HEK293 (cell line): ENCODE data around the gene AFF3.

Experiments
- CTCF ChIA-PET: fragments of 350-600 bp; formaldehyde crosslinking; extraction: SDS; loops from one replicate; lab custom pipeline; 2021; ENCODE audit warnings: antibody characterized with exemption; lab: Yijun Ruan, JAX
- POLR2A ChIA-PET: fragments of 300-600 bp; formaldehyde crosslinking; extraction: SDS; loops from one replicate; lab custom pipeline; 2020; ENCODE audit warnings: antibody characterized with exemption, inconsistent platforms; lab: Yijun Ruan, JAX
- H3K27ac ChIP-seq: fragments of 200-500 bp; sonication (Bioruptor generic); 2 replicates; pipeline ENCODE4 v1.5.1; 2014; ENCODE audit warnings: low read depth, low read length, control low read depth, inconsistent platforms; ENCODE audit errors: extremely low read depth
- H3K36me3 ChIP-seq, 2 experiments: fragments of 200-500 bp in 1 of 2; sonication (Bioruptor generic) in 1 of 2; 1 replicate in 1 of 2; 2 replicates in 1 of 2; pipeline ENCODE4 v1.5.1; 2014 to 2017; ENCODE audit warnings: inconsistent platforms in 2 of 2, low read length in 2 of 2; ENCODE audit not compliant: control insufficient read depth in 2 of 2, insufficient read depth in 1 of 2
- H3K4me1 ChIP-seq: fragments of 200-500 bp; sonication (Bioruptor generic); 2 replicates; pipeline ENCODE4 v1.5.1; 2014; ENCODE audit warnings: mild to moderate bottlenecking, low read length, inconsistent platforms; ENCODE audit not compliant: control insufficient read depth, insufficient read depth
- H3K4me3 ChIP-seq: 2 replicates; pipeline ENCODE4 v1.5.1; 2011; ENCODE audit warnings: low read depth, mild to moderate bottlenecking, control low read depth, low read length, moderate library complexity
- H3K9me3 ChIP-seq: fragments of 200-500 bp; sonication (Bioruptor generic); 2 replicates; pipeline ENCODE4 v1.5.1; 2014; ENCODE audit warnings: low read depth, low read length, inconsistent platforms; ENCODE audit not compliant: control insufficient read depth, insufficient read depth
- EGR2 ChIP-seq: fragments of 450-650 bp; formaldehyde crosslinking; IDR thresholded peaks from 2 replicates; pipeline ENCODE4 v1.5.1; 2016; ENCODE audit warnings: low read depth, missing biosample characterization, missing genetic modification characterization
- HOXA7 ChIP-seq: sonication (generic); formaldehyde crosslinking; IDR thresholded peaks from 2 replicates; pipeline ENCODE4 v1.8.1; 2022; ENCODE audit warnings: missing genetic modification reagents, borderline replicate concordance
- KLF1 ChIP-seq: fragments of 450-650 bp; formaldehyde crosslinking; IDR thresholded peaks from 2 replicates; pipeline ENCODE4 v1.5.1; 2016; ENCODE audit warnings: missing biosample characterization, missing genetic modification characterization
- KLF10 ChIP-seq: fragments of 450-650 bp; IDR thresholded peaks from 2 replicates; pipeline ENCODE4 v1.5.1; 2018; ENCODE audit warnings: missing biosample characterization, mild to moderate bottlenecking, missing genetic modification characterization
- KLF9 ChIP-seq: fragments of 450-650 bp; formaldehyde crosslinking; IDR thresholded peaks from 2 replicates; pipeline ENCODE4 v1.5.1; 2016; ENCODE audit warnings: missing biosample characterization, missing genetic modification characterization, low read depth
- SCRT2 ChIP-seq: fragments of 450-650 bp; formaldehyde crosslinking; IDR thresholded peaks from 2 replicates; pipeline ENCODE4 v1.5.1; 2016; ENCODE audit warnings: missing biosample characterization, missing genetic modification characterization
- ZBTB17 ChIP-seq: fragments of 450-650 bp; formaldehyde crosslinking; IDR thresholded peaks from 2 replicates; pipeline ENCODE4 v1.5.1; 2016; ENCODE audit warnings: missing biosample characterization, missing genetic modification characterization
- ZFHX2 ChIP-seq: fragments of 450-650 bp; formaldehyde crosslinking; conservative IDR thresholded peaks from 2 replicates; pipeline ENCODE4 v1.5.1; 2016; ENCODE audit warnings: missing biosample characterization, missing genetic modification characterization
- ZNF223 ChIP-seq: fragments of 450-650 bp; formaldehyde crosslinking; IDR thresholded peaks from 2 replicates; pipeline ENCODE4 v1.5.1; 2016; ENCODE audit warnings: missing biosample characterization, missing genetic modification characterization
- ZNF24 ChIP-seq: fragments of 450-650 bp; formaldehyde crosslinking; IDR thresholded peaks from 2 replicates; pipeline ENCODE4 v1.5.1; 2016; ENCODE audit warnings: missing biosample characterization, missing genetic modification characterization
- ZNF248 ChIP-seq: fragments of 450-650 bp; formaldehyde crosslinking; IDR thresholded peaks from 2 replicates; pipeline ENCODE4 v1.5.1; 2017; ENCODE audit warnings: missing biosample characterization, missing genetic modification characterization
- ZNF501 ChIP-seq: fragments of 450-650 bp; formaldehyde crosslinking; IDR thresholded peaks from 2 replicates; pipeline ENCODE4 v1.5.1; 2016; ENCODE audit warnings: missing biosample characterization, missing genetic modification characterization
- ZNF521 ChIP-seq: fragments of 450-650 bp; formaldehyde crosslinking; IDR thresholded peaks from 2 replicates; pipeline ENCODE4 v1.5.1; 2017; ENCODE audit warnings: missing biosample characterization, mild to moderate bottlenecking, missing genetic modification characterization
- ZNF544 ChIP-seq: fragments of 450-650 bp; formaldehyde crosslinking; IDR thresholded peaks from 2 replicates; pipeline ENCODE4 v1.5.0; 2017; ENCODE audit warnings: missing biosample characterization, missing genetic modification characterization
- ZNF585B ChIP-seq: fragments of 450-650 bp; formaldehyde crosslinking; IDR thresholded peaks from 2 replicates; pipeline ENCODE4 v1.5.1; 2016; ENCODE audit warnings: missing biosample characterization, missing genetic modification characterization
- ZNF596 ChIP-seq: fragments of 450-650 bp; IDR thresholded peaks from 2 replicates; pipeline ENCODE4 v1.5.0; 2018; ENCODE audit warnings: missing biosample characterization, mild to moderate bottlenecking, missing genetic modification characterization, moderate library complexity
- ZNF629 ChIP-seq: fragments of 450-650 bp; formaldehyde crosslinking; IDR thresholded peaks from 2 replicates; pipeline ENCODE4 v1.5.1; 2017; ENCODE audit warnings: missing biosample characterization, missing genetic modification characterization
- ZNF654 ChIP-seq: fragments of 450-650 bp; formaldehyde crosslinking; IDR thresholded peaks from 2 replicates; pipeline ENCODE4 v1.5.1; 2016; ENCODE audit warnings: low read depth, missing biosample characterization, missing genetic modification characterization
- ZNF677 ChIP-seq: fragments of 450-650 bp; IDR thresholded peaks from 2 replicates; pipeline ENCODE4 v1.5.0; 2018; ENCODE audit warnings: missing biosample characterization, mild to moderate bottlenecking, missing genetic modification characterization, moderate library complexity
- ZNF707 ChIP-seq: fragments of 450-650 bp; formaldehyde crosslinking; IDR thresholded peaks from 2 replicates; pipeline ENCODE4 v1.5.1; 2016; ENCODE audit warnings: missing biosample characterization, missing genetic modification characterization
- TF ChIP-seq, protein P1 (sequence below): fragments of 450-650 bp; formaldehyde crosslinking; IDR thresholded peaks from 2 replicates; pipeline ENCODE4 v1.5.1; 2016; ENCODE audit warnings: missing biosample characterization, missing genetic modification characterization
- TF ChIP-seq, protein P2 (sequence below): fragments of 450-650 bp; formaldehyde crosslinking; IDR thresholded peaks from 2 replicates; pipeline ENCODE4 v1.5.1; 2017; ENCODE audit warnings: missing biosample characterization, missing genetic modification characterization

The AFF3 gene

DNA sequence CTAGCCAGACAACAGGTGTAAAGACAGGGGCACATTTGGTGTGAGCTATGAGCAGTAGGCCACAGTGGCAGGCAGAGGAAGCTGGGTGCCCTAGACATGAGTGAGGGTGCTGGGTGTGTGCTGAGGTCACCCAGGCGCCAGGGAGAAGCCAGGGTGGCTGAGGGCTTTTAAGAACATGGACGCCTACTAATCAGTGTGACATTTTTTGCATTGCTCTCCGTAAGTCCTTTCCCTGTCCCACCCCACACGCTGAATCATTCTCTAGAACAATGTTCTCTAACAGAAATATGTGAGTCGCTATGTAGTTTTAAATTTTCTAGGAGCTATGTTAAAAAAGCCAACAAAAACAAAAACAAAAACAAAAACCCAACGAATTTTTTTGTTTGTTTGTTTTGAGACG is 448.1 kb downstream of the AFF3 start:
- H3K4me3 ChIP-seq, result no peak overlapping the region
- no peak overlapping the region for H3K27ac ChIP-seq
- CTCF ChIA-PET, result no interaction called here
- no peak for TF ChIP-seq SCRT2
- H3K4me1 ChIP-seq, result no peaks in the 10 kb centered on the region
- no peaks in the 10 kb centered on the region for H3K9me3 ChIP-seq
- H3K36me3 ChIP-seq, result no peaks in the 10 kb centered on the region
- POLR2A ChIA-PET, result no interaction called here

DNA sequence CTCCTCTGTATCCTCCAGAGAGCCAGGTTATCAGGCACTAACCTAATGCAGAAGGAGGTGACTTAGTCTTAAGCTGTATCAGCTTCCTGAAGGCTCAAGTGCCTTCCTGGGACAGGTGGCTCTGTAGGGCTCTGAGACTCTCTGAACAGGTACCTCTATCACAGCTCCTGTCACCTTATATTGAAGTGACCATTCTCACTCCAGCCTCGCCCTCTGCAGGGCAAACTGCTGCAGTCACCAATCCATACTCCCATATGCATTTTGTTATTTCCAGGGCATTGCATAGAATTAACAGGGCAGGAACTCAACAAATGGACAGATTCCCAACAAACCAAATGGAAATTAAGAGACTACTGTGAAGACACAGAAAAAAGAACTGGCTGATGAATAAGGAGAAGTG is 449.6 kb downstream of the AFF3 start:
- Histone ChIP-seq H3K4me1 (no peaks in the 10 kb centered on the region), H3K36me3 (no peaks in the 10 kb centered on the region), H3K9me3 (no peaks in the 10 kb centered on the region), H3K4me3 (no peak overlapping the region), H3K27ac (no peak overlapping the region)
- ChIA-PET CTCF (interaction anchor here (0.8 kb wide), 1 partner anchor 26 kb away, joined by 3 read pairs; no protein-coding TSS in a partner anchor), POLR2A (no interaction called here)
- no peak for TF ChIP-seq ZNF223
- TF ChIP-seq KLF9 (tag by site-specific recombination), result no peak
- TF ChIP-seq, protein P1, sequence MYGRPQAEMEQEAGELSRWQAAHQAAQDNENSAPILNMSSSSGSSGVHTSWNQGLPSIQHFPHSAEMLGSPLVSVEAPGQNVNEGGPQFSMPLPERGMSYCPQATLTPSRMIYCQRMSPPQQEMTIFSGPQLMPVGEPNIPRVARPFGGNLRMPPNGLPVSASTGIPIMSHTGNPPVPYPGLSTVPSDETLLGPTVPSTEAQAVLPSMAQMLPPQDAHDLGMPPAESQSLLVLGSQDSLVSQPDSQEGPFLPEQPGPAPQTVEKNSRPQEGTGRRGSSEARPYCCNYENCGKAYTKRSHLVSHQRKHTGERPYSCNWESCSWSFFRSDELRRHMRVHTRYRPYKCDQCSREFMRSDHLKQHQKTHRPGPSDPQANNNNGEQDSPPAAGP (tag by site-specific recombination), result no peak
- no peak for TF ChIP-seq ZNF654 (tag by site-specific recombination)
- no peak for TF ChIP-seq HOXA7
- TF ChIP-seq ZNF707 (tag by site-specific recombination), result no peak
- TF ChIP-seq ZNF677 (tag by site-specific recombination), result no peak
- no peak for TF ChIP-seq ZNF248 (tag by site-specific recombination)
- TF ChIP-seq KLF10 (tag by site-specific recombination), result no peak
- no peak for TF ChIP-seq ZNF596 (tag by site-specific recombination)
- no peak for TF ChIP-seq ZNF585B
- TF ChIP-seq ZNF24, result no peak
- TF ChIP-seq ZNF501 (tag by site-specific recombination), result no peak

DNA sequence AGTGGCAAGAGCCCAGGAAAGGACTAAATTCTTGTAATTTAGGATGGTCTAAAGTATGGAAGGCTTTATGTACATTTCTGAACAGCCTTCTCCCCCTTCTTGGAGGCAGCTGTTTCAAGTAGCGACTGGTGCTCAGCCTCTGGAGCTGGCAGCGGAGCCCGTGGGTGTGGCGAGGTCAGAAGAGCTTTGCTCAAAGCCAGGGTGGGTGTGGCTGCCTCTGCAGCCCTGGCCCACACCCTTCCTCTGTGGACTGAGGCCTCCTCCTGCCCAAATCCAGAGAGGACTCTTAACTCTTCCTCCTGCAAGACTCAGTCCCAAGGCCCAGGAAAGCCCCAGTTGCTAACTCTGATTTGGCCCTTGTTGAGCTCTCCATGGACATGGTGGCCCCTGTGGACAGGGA is 450.5 kb downstream of the AFF3 start:
- TF ChIP-seq EGR2 (tag by site-specific recombination), result peak; percentile 46; the same call in 1 of the 2 replicates
- TF ChIP-seq ZFHX2, result peak; percentile 65
- peak; percentile 73 for TF ChIP-seq KLF1 (tag by site-specific recombination)
- no peak for TF ChIP-seq ZNF544 (tag by site-specific recombination)
- H3K9me3 ChIP-seq, result no peaks in the 10 kb centered on the region
- no peaks in the 10 kb centered on the region for H3K36me3 ChIP-seq
- POLR2A ChIA-PET, result no interaction called here
- no peak overlapping the region for H3K4me3 ChIP-seq
- CTCF ChIA-PET, result interaction anchor here (0.8 kb wide), 1 partner anchor 25 kb away, joined by 3 read pairs; no protein-coding TSS in a partner anchor
- H3K27ac ChIP-seq, result no peak overlapping the region
- no peaks in the 10 kb centered on the region for H3K4me1 ChIP-seq

DNA sequence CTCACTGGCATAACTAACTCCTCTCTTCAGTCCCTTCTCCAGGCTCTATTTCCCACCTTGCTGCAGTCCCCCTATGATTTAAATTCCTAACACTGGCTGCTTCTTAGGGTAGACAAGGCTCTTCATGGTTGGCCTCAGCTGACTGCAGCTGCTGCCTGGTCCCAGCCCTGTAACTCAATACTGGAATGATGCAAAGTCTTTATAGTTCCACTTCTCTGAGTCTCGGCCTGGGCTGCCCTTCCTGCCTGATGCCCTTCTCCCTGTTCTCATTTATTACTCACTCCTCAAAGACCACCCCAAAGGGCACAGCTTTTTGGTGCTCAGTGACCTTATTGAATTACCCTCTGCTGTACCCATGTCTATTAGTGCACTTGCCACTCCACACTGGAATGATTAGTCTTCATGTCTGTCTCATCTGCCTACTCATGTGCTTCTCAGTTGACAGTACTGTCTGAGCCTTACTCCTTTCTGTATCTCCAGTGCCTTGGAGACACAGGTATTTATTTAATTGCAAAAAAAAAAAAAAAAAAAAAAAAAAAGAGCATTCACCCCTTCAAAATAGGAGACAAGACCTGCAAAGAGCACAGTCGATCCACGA is 453.1 kb downstream of the AFF3 start:
- no peak overlapping the region for H3K27ac ChIP-seq
- ChIA-PET POLR2A (no interaction called here), CTCF (interaction anchor here (0.7 kb wide), 1 partner anchor 76 kb away, joined by 3 read pairs; no protein-coding TSS in a partner anchor)
- no peaks in the 10 kb centered on the region for H3K4me1 ChIP-seq
- no peak overlapping the region for H3K4me3 ChIP-seq
- no peaks in the 10 kb centered on the region for H3K9me3 ChIP-seq
- no peak for TF ChIP-seq ZNF521 (tag by site-specific recombination)
- peak; percentile 22; the same call in 1 of the 2 replicates for TF ChIP-seq ZBTB17 (tag by site-specific recombination)
- TF ChIP-seq, protein P2, sequence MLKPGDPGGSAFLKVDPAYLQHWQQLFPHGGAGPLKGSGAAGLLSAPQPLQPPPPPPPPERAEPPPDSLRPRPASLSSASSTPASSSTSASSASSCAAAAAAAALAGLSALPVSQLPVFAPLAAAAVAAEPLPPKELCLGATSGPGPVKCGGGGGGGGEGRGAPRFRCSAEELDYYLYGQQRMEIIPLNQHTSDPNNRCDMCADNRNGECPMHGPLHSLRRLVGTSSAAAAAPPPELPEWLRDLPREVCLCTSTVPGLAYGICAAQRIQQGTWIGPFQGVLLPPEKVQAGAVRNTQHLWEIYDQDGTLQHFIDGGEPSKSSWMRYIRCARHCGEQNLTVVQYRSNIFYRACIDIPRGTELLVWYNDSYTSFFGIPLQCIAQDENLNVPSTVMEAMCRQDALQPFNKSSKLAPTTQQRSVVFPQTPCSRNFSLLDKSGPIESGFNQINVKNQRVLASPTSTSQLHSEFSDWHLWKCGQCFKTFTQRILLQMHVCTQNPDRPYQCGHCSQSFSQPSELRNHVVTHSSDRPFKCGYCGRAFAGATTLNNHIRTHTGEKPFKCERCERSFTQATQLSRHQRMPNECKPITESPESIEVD (tag by site-specific recombination), result no peak
- no peak for TF ChIP-seq ZNF585B
- TF ChIP-seq ZNF629, result no peak
- no peaks in the 10 kb centered on the region for H3K36me3 ChIP-seq
